Measurements from ENCODE around the gene SYCN. TPM values are rescaled to one million over a fixed set of nuclear protein-coding genes. Genes with fewer than 3 reads are reported as not detected.

The SYCN gene
- total and polyA plus RNA-seq, 2 donors (not counting 3 experiments of a cell fraction or from before 2014, with no cell fraction given) = not detected

DNA sequence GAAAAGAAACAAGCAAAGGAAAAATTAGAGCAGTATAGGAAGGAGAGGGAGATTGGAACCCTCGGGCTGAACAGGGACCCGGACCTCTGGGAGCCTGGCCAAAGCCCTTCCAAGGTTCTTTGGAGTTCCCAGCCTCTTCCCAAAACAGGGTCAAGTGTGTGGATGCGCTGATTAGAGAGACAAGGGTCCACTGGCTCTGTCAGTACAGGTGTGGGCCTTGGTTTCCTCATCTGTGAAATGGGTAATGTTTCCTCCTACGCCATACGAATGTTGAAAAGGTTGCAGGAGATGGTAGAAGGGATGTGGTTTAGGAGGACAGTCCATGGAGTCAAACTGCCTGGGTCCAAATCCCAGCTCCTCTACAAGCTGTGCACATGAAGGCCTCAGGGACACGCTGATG, 2.1 kb upstream of the SYCN start:
- intact Hi-C loops (cut with micrococcal nuclease) = no loop called here
- DNase-seq (ENCODE audit: low read depth, low spot score) (no peak), FAIRE-seq (no peak)
- H3K4me1 ChIP-seq (ENCODE audit: control insufficient read depth, extremely low read depth, insufficient read depth, low read length) = no peaks in the 10 kb centered on the region
- H3K4me3 ChIP-seq (replicated peaks in 1 of 3; ENCODE audit: insufficient read depth in 1 of 3, low read depth in 1 of 3, low read length in 3 of 3) = no peak overlapping the region
- ChIA-PET POLR2A (no interaction called here), CTCF (interaction anchor here (2.9 kb wide), 1 partner anchor 84 kb away, joined by 10 read pairs; no protein-coding TSS in a partner anchor)
- H3K27me3 ChIP-seq (ENCODE audit: control insufficient read depth in 2 of 2, insufficient read depth in 2 of 2, low read length in 2 of 2) = peaks cover 11 to 24% of the 10 kb centered on the region in 2 experiments
- no peaks in the 10 kb centered on the region for H3K79me2 ChIP-seq (ENCODE audit: control insufficient read depth, insufficient read depth, low read length)
- no peak overlapping the region for H3K27ac ChIP-seq (ENCODE audit: insufficient read depth, low read depth, low read length)
- no peaks in the 10 kb centered on the region for H3K9me1 ChIP-seq (replicated peaks; ENCODE audit: control insufficient read depth, extremely low read depth, insufficient read depth, low read length)
- dilution Hi-C loops (cut with MboI; ENCODE audit: extremely low pct_ligation_motif_present, low sequenced_read_pairs) = no loop called here
- no peaks in the 10 kb centered on the region for H3K9me3 ChIP-seq (replicated peaks; ENCODE audit: control insufficient read depth, insufficient read depth, low read length)
- no TSS peak for BruUV-seq (replicated peaks)
- H4K20me1 ChIP-seq (replicated peaks; ENCODE audit: control insufficient read depth, extremely low read depth, insufficient read depth, low read length) = no peaks in the 10 kb centered on the region
- no peak for TF ChIP-seq MYC (IDR thresholded peaks at IDR 0.05; ENCODE audit: low read depth, low read length)
- TF ChIP-seq POLR2AphosphoS5 (IDR thresholded peaks at IDR 0.05; ENCODE audit: insufficient read depth, low read depth, low read length) = no peak
- no peak for TF ChIP-seq GATA2 (IDR thresholded peaks at IDR 0.05; ENCODE audit: insufficient read depth, insufficient read length, low read depth, low read length)
- TF ChIP-seq JUN (IDR thresholded peaks at IDR 0.05; ENCODE audit: borderline replicate concordance, insufficient read depth, insufficient read length, low read depth) = no peak
- TF ChIP-seq FOS (IDR thresholded peaks at IDR 0.05; ENCODE audit: borderline replicate concordance, insufficient read depth, low read length) = no peak
- TF ChIP-seq, protein P1, sequence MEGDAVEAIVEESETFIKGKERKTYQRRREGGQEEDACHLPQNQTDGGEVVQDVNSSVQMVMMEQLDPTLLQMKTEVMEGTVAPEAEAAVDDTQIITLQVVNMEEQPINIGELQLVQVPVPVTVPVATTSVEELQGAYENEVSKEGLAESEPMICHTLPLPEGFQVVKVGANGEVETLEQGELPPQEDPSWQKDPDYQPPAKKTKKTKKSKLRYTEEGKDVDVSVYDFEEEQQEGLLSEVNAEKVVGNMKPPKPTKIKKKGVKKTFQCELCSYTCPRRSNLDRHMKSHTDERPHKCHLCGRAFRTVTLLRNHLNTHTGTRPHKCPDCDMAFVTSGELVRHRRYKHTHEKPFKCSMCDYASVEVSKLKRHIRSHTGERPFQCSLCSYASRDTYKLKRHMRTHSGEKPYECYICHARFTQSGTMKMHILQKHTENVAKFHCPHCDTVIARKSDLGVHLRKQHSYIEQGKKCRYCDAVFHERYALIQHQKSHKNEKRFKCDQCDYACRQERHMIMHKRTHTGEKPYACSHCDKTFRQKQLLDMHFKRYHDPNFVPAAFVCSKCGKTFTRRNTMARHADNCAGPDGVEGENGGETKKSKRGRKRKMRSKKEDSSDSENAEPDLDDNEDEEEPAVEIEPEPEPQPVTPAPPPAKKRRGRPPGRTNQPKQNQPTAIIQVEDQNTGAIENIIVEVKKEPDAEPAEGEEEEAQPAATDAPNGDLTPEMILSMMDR (IDR thresholded peaks at IDR 0.05; ENCODE audit: extremely low read depth in 1 of 2, insufficient read depth in 1 of 2, low read depth in 1 of 2, low read length in 2 of 2) = no peak
- TF ChIP-seq, protein P2, sequence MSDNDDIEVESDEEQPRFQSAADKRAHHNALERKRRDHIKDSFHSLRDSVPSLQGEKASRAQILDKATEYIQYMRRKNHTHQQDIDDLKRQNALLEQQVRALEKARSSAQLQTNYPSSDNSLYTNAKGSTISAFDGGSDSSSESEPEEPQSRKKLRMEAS (IDR thresholded peaks at IDR 0.05; ENCODE audit: insufficient read depth, insufficient read length) = no peak
- no peak for TF ChIP-seq POLR2A (IDR thresholded peaks at IDR 0.05; ENCODE audit: low read depth, low read length)
- no peak for TF ChIP-seq EZH2 (IDR thresholded peaks at IDR 0.05; ENCODE audit: borderline replicate concordance, low read depth, low read length, severe bottlenecking)
- H3K9ac ChIP-seq (replicated peaks; ENCODE audit: extremely low read depth, insufficient read depth, low read length) = no peak overlapping the region
- H3K36me3 ChIP-seq (ENCODE audit: control insufficient read depth in 2 of 2, extremely low read depth in 1 of 2, insufficient read depth in 2 of 2, low read length in 2 of 2) = no peaks in the 10 kb centered on the region
- H3K4me2 ChIP-seq (ENCODE audit: insufficient read depth, low read length) = no peak overlapping the region
- H2AFZ ChIP-seq (ENCODE audit: low read depth, low read length) = no peak overlapping the region
